WTC11 (cell line): Measurements from ENCODE around the gene MAP4K4. TPM values are rescaled to one million over a fixed set of nuclear protein-coding genes. Genes with fewer than 3 reads are reported as not detected.

Experiments used
- ATAC-seq: fragments of 200-7000 bp; cut with Tn5 transposase; 2 replicates; pipeline ENCODE4 v1.10.0; 2021; ENCODE audit warnings: mild to moderate bottlenecking, moderate library complexity
- CTCF ChIA-PET: fragments of 300-600 bp; sonication (Branson Sonifier 250); formaldehyde crosslinking; loops from one replicate; lab custom pipeline; 2021; ENCODE audit warnings: antibody characterized with exemption; lab: Charles Lee
- POLR2A ChIA-PET: fragments of 350-600 bp; sonication (Branson Sonifier 250); formaldehyde crosslinking; loops from one replicate; lab custom pipeline; 2021; ENCODE audit warnings: antibody characterized with exemption; lab: Charles Lee
- DNase-seq: peaks from one replicate; pipeline ENCODE4 v3.0.0; 2021; ENCODE audit warnings: low spot score
- H3K27ac Mint-ChIP-seq: 2 replicates; pipeline ENCODE4 v1.8.0; 2021; ENCODE audit warnings: mixed read lengths
- H3K27me3 Mint-ChIP-seq: 2 replicates; pipeline ENCODE4 v1.8.0; 2021; ENCODE audit warnings: low read depth, mild to moderate bottlenecking, moderate library complexity, mixed read lengths
- H3K36me3 Mint-ChIP-seq: 2 replicates; pipeline ENCODE4 v1.8.0; 2021; ENCODE audit warnings: mixed read lengths
- H3K4me1 Mint-ChIP-seq: 2 replicates; pipeline ENCODE4 v1.8.0; 2022; ENCODE audit warnings: mixed read lengths
- H3K4me3 Mint-ChIP-seq: 2 replicates; pipeline ENCODE4 v1.8.0; 2021; ENCODE audit warnings: mild to moderate bottlenecking, moderate library complexity, mixed read lengths
- H3K9me3 Mint-ChIP-seq: 2 replicates; pipeline ENCODE4 v1.8.0; 2021; ENCODE audit warnings: mixed read lengths
- ETV6 ChIP-seq: sonication (generic); formaldehyde crosslinking; IDR thresholded peaks from 2 replicates; pipeline ENCODE4 v1.8.1; 2022; ENCODE audit warnings: mild to moderate bottlenecking, missing genetic modification reagents
- FOXK1 ChIP-seq: sonication (generic); formaldehyde crosslinking; IDR thresholded peaks from 2 replicates; pipeline ENCODE4 v1.8.0; 2022; ENCODE audit warnings: mild to moderate bottlenecking, moderate library complexity, missing genetic modification reagents
- GRHL2 ChIP-seq: fragments of 250-450 bp; sonication (Bioruptor Pico); IDR thresholded peaks from 2 replicates; pipeline ENCODE4 v1.8.0; 2022; ENCODE audit warnings: mild to moderate bottlenecking, moderate library complexity; ENCODE audit not compliant: insufficient replicate concordance, severe bottlenecking
- HMGA2 ChIP-seq: fragments of 250-450 bp; sonication (Bioruptor Pico); IDR thresholded peaks from 2 replicates; pipeline ENCODE4 v1.4.0; 2021; ENCODE audit warnings: mild to moderate bottlenecking, moderate library complexity
- JUN ChIP-seq: sonication (generic); formaldehyde crosslinking; IDR thresholded peaks from 2 replicates; pipeline ENCODE4 v1.8.0; 2023; ENCODE audit warnings: mild to moderate bottlenecking, missing genetic modification reagents
- NR1H2 ChIP-seq: sonication (generic); formaldehyde crosslinking; IDR thresholded peaks from 2 replicates; pipeline ENCODE4 v1.9.0; 2021; ENCODE audit warnings: mild to moderate bottlenecking, moderate library complexity, missing genetic modification reagents
- NR3C1 ChIP-seq: sonication (generic); formaldehyde crosslinking; conservative IDR thresholded peaks from 2 replicates; pipeline ENCODE4 v1.8.1; 2023; ENCODE audit warnings: low read depth, mild to moderate bottlenecking, missing genetic modification reagents
- PRRX2 ChIP-seq: fragments of 250-450 bp; sonication (Bioruptor Pico); IDR thresholded peaks from 2 replicates; pipeline ENCODE4 v1.8.0; 2021; ENCODE audit warnings: mild to moderate bottlenecking
- SMAD4 ChIP-seq: sonication (generic); formaldehyde crosslinking; IDR thresholded peaks from 2 replicates; pipeline ENCODE4 v1.8.0; 2022; ENCODE audit warnings: mild to moderate bottlenecking, missing genetic modification reagents
- SP1 ChIP-seq: sonication (generic); formaldehyde crosslinking; conservative IDR thresholded peaks from 2 replicates; pipeline ENCODE4 v1.8.1; 2022; ENCODE audit warnings: missing genetic modification reagents
- TCF7 ChIP-seq: sonication (generic); formaldehyde crosslinking; IDR thresholded peaks from 2 replicates; pipeline ENCODE4 v1.8.0; 2022; ENCODE audit warnings: mild to moderate bottlenecking, low read depth, missing genetic modification reagents, moderate library complexity
- ZNF416 ChIP-seq: fragments of 250-450 bp; sonication (Bioruptor Pico); IDR thresholded peaks from 2 replicates; pipeline ENCODE4 v1.9.0; 2021; ENCODE audit warnings: mild to moderate bottlenecking, inconsistent platforms
- ZNF423 ChIP-seq: fragments of 250-450 bp; sonication (Bioruptor Pico); IDR thresholded peaks from 2 replicates; pipeline ENCODE4 v2.1.2; 2022; ENCODE audit warnings: mild to moderate bottlenecking, moderate library complexity
- total RNA-seq: library from RNA; stranded (reverse); gene quantifications from 3 replicates; pipeline ENCODE4 v1.2.3, GENCODE V29; 2021
- TF ChIP-seq, protein P1 (sequence below): sonication (generic); formaldehyde crosslinking; IDR thresholded peaks from 2 replicates; pipeline ENCODE4 v1.8.1; 2022; ENCODE audit warnings: mild to moderate bottlenecking, missing genetic modification reagents, moderate library complexity, borderline replicate concordance
- TF ChIP-seq, protein P2 (sequence below): sonication (generic); formaldehyde crosslinking; IDR thresholded peaks from 2 replicates; pipeline ENCODE4 v1.8.0; 2022; ENCODE audit warnings: mild to moderate bottlenecking, missing genetic modification reagents
- TF ChIP-seq, protein P3 (sequence below): sonication (generic); formaldehyde crosslinking; IDR thresholded peaks from 2 replicates; pipeline ENCODE4 v1.8.1; 2022; ENCODE audit warnings: low read depth, mild to moderate bottlenecking, moderate library complexity, missing genetic modification reagents, borderline replicate concordance
- TF ChIP-seq, protein P4 (sequence below): sonication (generic); formaldehyde crosslinking; IDR thresholded peaks from 2 replicates; pipeline ENCODE4 v1.8.0; 2022; ENCODE audit warnings: mild to moderate bottlenecking, missing genetic modification reagents
- TF ChIP-seq, protein P5 (sequence below): fragments of 250-450 bp; sonication (Bioruptor Pico); conservative IDR thresholded peaks from 2 replicates; pipeline ENCODE4 v1.9.0; 2021; ENCODE audit warnings: mild to moderate bottlenecking
- TF ChIP-seq, protein P6 (sequence below): sonication (generic); formaldehyde crosslinking; conservative IDR thresholded peaks from 2 replicates; pipeline ENCODE4 v1.8.1; 2022; ENCODE audit warnings: mild to moderate bottlenecking, missing genetic modification reagents
- TF ChIP-seq, protein P7 (sequence below): sonication (generic); formaldehyde crosslinking; IDR thresholded peaks from 2 replicates; pipeline ENCODE4 v1.8.0; 2023; ENCODE audit warnings: missing genetic modification reagents, mild to moderate bottlenecking, borderline replicate concordance

Gene MAP4K4
- total RNA-seq, 1 experiment from 2014 or later: 112 TPM

DNA sequence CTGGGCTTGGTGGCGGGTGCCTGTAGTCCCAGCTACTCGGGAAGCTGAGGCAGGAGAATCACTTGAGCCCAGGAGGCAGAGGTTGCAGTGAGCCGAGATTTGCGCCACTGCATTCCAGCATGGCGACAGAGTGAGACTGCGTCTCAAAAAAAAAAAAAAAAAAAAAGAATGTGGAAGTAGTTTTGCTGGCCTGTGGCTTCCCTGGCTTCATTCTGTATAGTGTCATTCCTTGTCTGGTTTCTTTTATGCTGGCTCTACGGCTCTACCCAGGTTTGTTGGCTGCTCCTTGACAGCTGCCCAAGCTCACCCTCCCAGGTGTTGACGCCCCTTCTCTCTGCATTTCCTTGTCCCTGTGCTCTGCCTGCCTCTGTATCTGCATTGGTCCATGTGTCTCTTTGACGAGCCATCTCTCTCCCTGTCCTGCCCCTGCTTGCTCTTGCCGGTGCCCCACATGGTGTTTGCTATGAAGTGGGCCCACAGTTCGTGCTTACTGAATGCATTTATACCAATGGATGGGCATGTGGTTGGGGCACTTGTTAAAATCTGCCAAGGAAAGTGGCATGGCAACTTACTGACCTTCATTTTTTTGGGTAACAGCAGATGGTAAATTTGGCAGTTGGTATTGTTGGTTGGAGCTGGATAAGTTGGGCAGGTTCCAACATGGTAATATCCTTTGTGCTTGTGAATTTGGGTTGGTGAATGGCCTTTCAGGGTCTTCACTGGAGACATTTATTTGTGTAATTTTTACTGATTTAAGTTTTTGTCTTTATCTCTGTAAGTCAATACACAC lies 113.9 kb downstream of the MAP4K4 start:
- Mint-ChIP-seq H3K27ac (peak overlapping the region; percentile 75), H3K27me3 (no peaks in the 10 kb centered on the region), H3K4me3 (no peak overlapping the region), H3K9me3 (no peaks in the 10 kb centered on the region), H3K36me3 (peaks cover 7% of the 10 kb centered on the region; the same call in 1 of the 2 replicates), H3K4me1 (peaks cover 75% of the 10 kb centered on the region)
- ChIA-PET CTCF (interaction anchor here (0.8 to 1.2 kb wide), 2 partner anchors 12 to 470 kb away, joined by 3 to 4 read pairs; no protein-coding TSS in a partner anchor), POLR2A (no interaction called here)
- no peak for TF ChIP-seq ZNF416 (CRISPR knock-in tag)
- ATAC-seq (no peak), DNase-seq (no peak)

DNA sequence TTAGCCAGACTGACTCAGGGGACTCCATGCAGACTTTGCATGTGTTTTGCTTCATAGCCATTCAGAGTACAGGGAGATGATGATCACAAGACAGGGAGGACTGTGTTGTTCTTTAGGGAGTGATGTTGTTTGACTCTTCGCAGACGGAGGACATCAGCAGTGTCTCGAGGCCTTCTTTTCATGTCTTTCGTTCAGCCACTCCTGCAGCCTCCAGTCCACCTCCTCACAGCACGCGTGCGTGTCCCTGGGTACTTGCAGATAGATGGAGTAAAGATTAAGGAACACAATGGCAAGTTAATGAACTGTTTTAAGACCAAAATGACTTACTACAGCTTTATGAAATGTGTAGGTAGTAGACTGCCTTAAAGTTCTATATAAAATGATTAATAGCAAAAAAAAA lies 114.7 kb downstream of the MAP4K4 start:
- ATAC-seq: no peak
- TF ChIP-seq, protein P1, sequence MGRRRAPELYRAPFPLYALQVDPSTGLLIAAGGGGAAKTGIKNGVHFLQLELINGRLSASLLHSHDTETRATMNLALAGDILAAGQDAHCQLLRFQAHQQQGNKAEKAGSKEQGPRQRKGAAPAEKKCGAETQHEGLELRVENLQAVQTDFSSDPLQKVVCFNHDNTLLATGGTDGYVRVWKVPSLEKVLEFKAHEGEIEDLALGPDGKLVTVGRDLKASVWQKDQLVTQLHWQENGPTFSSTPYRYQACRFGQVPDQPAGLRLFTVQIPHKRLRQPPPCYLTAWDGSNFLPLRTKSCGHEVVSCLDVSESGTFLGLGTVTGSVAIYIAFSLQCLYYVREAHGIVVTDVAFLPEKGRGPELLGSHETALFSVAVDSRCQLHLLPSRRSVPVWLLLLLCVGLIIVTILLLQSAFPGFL (CRISPR knock-in tag): no peak
- no peak for TF ChIP-seq SP1 (CRISPR knock-in tag)
- no peak for TF ChIP-seq HMGA2 (CRISPR knock-in tag)
- TF ChIP-seq, protein P2, sequence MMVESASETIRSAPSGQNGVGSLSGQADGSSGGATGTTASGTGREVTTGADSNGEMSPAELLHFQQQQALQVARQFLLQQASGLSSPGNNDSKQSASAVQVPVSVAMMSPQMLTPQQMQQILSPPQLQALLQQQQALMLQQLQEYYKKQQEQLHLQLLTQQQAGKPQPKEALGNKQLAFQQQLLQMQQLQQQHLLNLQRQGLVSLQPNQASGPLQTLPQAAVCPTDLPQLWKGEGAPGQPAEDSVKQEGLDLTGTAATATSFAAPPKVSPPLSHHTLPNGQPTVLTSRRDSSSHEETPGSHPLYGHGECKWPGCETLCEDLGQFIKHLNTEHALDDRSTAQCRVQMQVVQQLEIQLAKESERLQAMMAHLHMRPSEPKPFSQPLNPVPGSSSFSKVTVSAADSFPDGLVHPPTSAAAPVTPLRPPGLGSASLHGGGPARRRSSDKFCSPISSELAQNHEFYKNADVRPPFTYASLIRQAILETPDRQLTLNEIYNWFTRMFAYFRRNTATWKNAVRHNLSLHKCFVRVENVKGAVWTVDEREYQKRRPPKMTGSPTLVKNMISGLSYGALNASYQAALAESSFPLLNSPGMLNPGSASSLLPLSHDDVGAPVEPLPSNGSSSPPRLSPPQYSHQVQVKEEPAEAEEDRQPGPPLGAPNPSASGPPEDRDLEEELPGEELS (CRISPR knock-in tag): no peak
- TF ChIP-seq, protein P3, sequence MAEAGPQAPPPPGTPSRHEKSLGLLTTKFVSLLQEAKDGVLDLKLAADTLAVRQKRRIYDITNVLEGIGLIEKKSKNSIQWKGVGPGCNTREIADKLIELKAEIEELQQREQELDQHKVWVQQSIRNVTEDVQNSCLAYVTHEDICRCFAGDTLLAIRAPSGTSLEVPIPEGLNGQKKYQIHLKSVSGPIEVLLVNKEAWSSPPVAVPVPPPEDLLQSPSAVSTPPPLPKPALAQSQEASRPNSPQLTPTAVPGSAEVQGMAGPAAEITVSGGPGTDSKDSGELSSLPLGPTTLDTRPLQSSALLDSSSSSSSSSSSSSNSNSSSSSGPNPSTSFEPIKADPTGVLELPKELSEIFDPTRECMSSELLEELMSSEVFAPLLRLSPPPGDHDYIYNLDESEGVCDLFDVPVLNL (CRISPR knock-in tag): no peak
- no peak for TF ChIP-seq NR3C1 (CRISPR knock-in tag)
- TF ChIP-seq, protein P4, sequence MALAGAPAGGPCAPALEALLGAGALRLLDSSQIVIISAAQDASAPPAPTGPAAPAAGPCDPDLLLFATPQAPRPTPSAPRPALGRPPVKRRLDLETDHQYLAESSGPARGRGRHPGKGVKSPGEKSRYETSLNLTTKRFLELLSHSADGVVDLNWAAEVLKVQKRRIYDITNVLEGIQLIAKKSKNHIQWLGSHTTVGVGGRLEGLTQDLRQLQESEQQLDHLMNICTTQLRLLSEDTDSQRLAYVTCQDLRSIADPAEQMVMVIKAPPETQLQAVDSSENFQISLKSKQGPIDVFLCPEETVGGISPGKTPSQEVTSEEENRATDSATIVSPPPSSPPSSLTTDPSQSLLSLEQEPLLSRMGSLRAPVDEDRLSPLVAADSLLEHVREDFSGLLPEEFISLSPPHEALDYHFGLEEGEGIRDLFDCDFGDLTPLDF: no peak
- TF ChIP-seq GRHL2 (CRISPR knock-in tag): no peak
- TF ChIP-seq TCF7 (CRISPR knock-in tag): no peak
- TF ChIP-seq, protein P5, sequence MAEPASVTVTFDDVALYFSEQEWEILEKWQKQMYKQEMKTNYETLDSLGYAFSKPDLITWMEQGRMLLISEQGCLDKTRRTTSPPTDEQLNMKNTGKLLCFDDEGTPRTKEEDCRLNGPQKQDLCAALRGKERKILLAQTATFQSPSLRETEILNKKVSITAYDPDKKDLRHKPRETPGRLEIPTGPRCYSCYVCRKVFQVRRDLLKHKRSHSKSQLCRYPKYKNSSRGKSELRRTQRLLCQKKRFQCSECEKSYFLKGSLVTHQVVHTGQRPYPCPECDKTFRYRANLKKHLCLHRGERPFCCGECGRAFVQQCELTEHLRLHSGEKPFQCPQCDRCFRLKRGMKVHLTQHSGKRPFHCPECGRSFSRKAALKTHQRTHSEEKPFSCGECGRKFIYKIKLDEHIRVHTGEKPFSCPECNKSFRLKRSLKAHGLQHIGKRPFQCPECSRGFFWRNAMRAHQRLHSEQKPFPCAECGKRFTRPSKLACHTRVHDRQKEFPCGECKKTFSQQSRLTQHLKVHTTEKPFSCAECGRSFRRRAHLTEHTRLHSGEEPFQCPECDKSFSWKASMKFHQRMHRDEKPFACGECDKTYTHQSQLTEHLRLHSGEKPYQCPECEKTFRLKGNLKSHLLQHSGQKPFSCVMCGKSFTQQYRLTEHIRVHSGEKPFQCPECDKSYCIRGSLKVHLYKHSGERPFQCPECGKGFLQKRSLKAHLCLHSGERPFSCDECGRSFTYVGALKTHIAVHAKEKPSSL (CRISPR knock-in tag): no peak
- no peak for TF ChIP-seq NR1H2 (CRISPR knock-in tag)
- TF ChIP-seq FOXK1 (CRISPR knock-in tag): no peak
- TF ChIP-seq, protein P6, sequence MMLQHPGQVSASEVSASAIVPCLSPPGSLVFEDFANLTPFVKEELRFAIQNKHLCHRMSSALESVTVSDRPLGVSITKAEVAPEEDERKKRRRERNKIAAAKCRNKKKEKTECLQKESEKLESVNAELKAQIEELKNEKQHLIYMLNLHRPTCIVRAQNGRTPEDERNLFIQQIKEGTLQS: no peak
- TF ChIP-seq PRRX2: no peak
- TF ChIP-seq, protein P7, sequence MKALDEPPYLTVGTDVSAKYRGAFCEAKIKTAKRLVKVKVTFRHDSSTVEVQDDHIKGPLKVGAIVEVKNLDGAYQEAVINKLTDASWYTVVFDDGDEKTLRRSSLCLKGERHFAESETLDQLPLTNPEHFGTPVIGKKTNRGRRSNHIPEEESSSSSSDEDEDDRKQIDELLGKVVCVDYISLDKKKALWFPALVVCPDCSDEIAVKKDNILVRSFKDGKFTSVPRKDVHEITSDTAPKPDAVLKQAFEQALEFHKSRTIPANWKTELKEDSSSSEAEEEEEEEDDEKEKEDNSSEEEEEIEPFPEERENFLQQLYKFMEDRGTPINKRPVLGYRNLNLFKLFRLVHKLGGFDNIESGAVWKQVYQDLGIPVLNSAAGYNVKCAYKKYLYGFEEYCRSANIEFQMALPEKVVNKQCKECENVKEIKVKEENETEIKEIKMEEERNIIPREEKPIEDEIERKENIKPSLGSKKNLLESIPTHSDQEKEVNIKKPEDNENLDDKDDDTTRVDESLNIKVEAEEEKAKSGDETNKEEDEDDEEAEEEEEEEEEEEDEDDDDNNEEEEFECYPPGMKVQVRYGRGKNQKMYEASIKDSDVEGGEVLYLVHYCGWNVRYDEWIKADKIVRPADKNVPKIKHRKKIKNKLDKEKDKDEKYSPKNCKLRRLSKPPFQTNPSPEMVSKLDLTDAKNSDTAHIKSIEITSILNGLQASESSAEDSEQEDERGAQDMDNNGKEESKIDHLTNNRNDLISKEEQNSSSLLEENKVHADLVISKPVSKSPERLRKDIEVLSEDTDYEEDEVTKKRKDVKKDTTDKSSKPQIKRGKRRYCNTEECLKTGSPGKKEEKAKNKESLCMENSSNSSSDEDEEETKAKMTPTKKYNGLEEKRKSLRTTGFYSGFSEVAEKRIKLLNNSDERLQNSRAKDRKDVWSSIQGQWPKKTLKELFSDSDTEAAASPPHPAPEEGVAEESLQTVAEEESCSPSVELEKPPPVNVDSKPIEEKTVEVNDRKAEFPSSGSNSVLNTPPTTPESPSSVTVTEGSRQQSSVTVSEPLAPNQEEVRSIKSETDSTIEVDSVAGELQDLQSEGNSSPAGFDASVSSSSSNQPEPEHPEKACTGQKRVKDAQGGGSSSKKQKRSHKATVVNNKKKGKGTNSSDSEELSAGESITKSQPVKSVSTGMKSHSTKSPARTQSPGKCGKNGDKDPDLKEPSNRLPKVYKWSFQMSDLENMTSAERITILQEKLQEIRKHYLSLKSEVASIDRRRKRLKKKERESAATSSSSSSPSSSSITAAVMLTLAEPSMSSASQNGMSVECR (CRISPR knock-in tag): no peak
- no peak for TF ChIP-seq JUN
- no peak for TF ChIP-seq ZNF423 (CRISPR knock-in tag)
- TF ChIP-seq SMAD4 (CRISPR knock-in tag): no peak
- no peak for TF ChIP-seq ETV6 (CRISPR knock-in tag)

More for the DNA sequence above, 114.7 kb downstream of the MAP4K4 start:
- H3K27ac Mint-ChIP-seq: peak overlapping the region; percentile 54
- peaks cover 7% of the 10 kb centered on the region; the same call in 1 of the 2 replicates for H3K36me3 Mint-ChIP-seq
- ChIA-PET POLR2A (no interaction called here), CTCF (no interaction called here)
- no peak for DNase-seq
- H3K27me3 Mint-ChIP-seq: no peaks in the 10 kb centered on the region
- peaks cover 75% of the 10 kb centered on the region for H3K4me1 Mint-ChIP-seq
- H3K4me3 Mint-ChIP-seq: no peak overlapping the region
- no peaks in the 10 kb centered on the region for H3K9me3 Mint-ChIP-seq
